Activated CD4-positive, alpha-beta T cell treated with anti-CD3 and anti-CD28 coated beads for 1 hour (primary cell): Measurements from ENCODE around the gene OR4C5.
"Not testable (repeated sequence)": the region's sequence is repeated elsewhere in the genome, so short reads cannot be mapped to it uniquely, and the experiment has no call there.

ENCODE experiments used
- DNase-seq: peaks from one replicate; pipeline ENCODE4 v3.0.0-alpha.2; 2020

Gene OR4C5

DNA sequence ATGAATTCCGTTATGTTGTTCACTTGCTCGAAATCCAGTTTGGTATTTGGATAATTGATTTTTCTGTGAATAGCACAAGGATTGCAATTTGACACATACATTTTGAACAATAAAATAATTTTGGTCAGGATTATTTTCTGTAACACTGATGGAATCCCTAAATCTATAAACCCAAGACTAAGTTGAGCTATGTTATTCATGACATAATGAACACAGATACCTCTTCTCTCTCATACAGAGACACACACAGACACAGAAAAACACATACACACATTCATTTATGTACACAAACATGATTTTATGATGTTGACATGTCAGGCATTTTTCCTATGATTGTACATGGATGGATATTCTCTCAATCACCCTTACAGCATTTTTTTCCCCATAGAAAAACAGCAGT, at the start of gene OR4C5:
TSS of gene OR4C5 (minus strand) at position 101 of the 400 bp plus-strand sequence. CDS start at position 101, 0 bp downstream.
- DNase-seq: no peak

DNA sequence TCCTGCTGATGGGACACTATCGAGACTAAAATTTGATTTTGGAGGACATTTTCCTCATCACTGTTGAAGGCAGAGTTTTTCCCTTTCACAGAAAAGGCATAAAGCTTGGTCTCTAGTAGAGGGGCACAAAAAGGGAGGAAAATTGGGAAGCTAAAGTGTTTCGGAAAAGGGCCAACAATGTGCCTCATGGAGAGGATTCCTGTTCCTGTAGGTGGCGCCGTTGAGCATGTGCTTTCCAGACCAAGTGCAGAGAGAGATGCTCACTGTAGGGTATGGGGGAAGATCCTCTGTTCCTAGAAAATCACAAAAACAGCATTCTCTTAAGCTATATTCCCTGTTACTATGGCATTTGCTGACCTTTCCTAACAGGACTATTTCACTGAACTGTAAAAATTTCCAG, 18.4 kb upstream of the OR4C5 start:
- DNase-seq: no peak

DNA sequence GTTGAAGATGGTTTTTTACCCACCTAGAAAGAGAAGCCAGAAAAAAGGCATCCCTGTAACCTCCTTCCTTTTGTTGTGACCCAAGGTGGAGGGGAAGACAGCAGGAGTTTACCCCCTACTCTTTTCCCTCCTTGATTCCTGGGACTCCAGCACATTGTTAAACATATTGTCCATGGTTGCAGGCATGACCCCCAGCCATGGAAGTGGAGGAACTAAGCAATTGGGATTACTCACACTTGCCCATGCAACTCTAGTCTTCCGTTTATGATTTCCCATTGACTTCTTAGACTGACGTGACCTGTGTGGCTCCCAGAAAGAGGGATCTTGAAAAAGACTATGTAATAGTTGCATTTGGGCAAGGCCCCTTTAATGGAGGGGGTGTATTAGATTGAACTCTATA, 17.9 kb upstream of the OR4C5 start:
- DNase-seq: not testable (repeated sequence)

DNA sequence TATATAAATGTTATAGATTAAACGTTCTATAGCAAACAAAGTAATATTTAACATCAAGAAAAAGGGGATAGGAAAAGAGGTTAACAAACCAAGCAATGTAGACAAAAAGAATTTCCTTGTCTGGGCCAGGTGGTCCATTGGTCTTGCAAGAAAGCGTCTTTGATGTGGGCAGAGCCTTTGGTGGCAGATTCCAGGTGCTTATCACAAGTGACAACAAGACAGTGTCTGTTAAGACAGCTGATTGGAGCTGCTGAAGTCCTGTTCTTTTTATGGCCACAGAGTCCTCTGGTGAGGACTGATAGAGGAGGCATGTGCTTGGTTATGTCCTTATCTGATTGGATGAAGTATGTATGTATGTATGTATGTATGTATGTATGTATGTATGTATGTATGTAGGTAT, 5.0 kb downstream of the OR4C5 start:
- DNase-seq: not testable (repeated sequence)

DNA sequence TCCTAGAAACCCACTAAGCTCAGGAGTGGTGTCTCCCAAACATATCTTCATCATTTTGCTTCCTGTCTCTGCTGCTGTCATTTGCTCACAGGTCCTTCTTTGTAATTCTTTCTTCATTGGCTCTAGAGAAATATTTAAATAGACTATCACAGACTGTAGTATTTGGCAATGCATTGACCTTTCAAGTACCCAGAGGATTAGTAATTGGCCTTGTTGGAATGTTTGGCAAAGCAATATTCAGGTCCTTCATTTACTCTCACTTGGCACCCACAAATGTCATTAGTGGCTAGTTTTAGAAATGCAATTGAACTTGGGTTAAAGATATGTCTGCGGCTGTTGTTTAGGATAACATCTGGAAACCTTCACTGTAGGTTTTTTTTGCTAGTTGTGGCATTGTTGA, 11.6 kb downstream of the OR4C5 start:
- no peak for DNase-seq

DNA sequence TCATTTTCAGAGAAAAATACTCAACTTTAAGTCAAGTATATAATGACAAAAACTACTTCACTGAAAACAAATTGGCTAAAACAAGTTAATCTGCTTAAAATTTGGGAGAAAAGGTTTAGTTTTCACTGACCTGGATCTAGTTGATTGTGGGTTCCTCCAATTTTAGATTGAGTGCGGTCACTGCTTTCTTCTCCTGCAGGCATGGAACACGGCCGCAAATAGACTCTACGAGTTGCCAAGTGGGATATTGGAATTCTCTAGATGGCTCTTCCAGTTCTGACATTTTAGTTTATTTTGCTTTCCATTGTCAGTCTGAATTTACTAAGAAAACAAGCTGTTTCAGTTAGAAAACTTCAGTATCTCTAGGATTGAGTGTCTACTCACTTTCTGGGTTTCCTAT, 12.3 kb downstream of the OR4C5 start:
- DNase-seq: no peak

DNA sequence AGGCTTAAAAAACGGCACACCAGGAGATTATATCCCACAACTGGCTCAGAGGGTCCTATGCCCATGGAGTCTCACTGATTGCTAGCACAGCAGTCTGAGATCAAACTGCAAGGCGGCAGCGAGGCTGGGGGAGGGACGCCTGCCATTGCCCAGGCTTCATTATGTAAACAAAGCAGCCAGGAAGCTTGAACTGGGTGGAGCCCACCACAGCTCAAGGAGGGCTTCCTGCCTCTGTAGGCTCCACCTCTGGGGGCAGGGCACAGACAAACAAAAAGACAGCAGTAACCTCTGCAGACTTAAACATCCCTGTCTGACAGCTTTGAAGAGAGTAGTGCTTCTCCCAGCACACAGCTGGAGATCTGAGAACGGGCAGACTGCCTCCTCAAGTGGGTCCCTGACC, 20.0 kb downstream of the OR4C5 start:
- not testable (repeated sequence) for DNase-seq

DNA sequence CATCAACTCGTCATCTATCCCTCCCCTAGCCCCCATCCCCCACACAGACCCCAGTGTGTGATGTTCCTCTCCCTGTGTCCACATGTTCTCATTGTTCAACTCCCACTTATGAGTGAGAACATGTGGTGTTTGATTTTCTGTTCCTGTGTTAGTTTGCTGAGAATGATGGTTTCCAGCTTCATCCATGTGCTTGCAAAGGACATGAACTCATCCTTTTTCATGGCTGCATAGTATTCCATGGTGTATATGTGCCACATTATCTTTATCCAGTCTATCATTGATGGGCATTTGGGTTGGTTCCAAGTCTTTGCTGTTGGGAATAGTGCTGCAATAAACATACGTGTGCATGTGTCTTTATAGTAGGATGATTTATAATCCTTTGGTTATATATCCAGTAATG, 23.8 kb downstream of the OR4C5 start:
- not testable (repeated sequence) for DNase-seq

DNA sequence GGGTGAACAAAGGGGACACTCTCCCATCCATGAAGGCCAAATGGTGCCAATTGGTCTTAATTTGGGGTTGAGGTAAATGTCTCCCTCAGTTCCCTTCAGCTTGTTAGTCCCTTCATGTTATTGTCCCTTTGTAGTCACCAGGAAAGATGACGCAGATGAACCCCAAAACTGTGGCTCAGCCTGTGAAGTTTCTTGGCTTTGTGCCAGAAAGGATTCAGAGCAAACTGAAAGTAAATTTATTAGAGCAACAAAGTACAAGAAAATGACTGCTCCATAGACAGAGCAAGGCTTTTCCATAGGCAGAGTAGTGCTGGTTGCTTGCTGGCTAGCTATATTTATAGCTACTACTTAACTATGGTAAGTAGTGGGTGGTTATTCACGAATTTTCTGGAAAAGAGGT, 24.8 kb downstream of the OR4C5 start:
- DNase-seq: no peak

DNA sequence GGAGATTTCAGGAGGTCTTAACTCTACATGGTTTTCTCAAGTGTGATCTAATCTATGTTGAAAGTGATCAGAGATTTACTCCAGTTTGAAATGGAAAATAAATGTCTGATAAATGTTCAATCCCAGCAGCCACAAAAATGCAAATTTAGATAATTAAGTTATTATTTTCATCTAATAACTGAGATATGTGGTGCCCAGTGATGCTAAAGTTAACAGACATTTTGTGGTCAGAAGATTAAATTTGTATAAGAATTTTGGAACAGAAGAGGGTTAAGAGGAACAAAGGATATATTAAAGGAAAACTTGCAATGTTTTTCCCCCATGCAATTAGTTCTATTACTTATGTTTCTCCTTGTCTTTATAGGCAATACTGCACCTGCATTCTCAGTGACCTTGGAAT, 41.6 kb downstream of the OR4C5 start, which contains the start of gene OR4C3:
TSS of gene OR4C3 (plus strand) at position 301 of the 400 bp plus-strand sequence. CDS start 102 bp downstream, outside the sequence.
- DNase-seq: not testable (repeated sequence)

DNA sequence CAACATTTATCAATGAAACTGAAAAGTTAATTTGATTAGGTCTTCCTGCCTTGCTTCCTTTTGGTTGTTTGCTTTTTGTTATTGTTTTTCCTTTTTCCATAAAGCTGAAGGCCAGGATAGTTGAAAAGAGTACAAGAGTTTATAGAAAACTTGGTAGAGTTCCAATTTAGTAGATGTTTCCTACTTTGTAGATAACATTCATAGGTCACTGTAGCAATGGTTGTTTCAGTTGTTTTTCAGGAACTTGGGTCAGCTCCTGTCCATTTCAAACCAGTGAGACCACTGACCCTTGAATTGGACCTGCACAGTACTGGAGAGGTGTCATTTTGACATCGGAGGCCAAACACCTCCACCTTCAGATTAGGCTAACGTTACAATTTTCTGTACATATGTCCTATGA, 46.5 kb downstream of the OR4C5 start:
- DNase-seq: not testable (repeated sequence)
